ENCODE data around the gene ELN. TPM values are rescaled to one million over a fixed set of nuclear protein-coding genes. Genes with fewer than 3 reads are reported as not detected.

Gene ELN
- total RNA-seq, 1 experiment from 2014 or later: 65.9 TPM

GRCh38 chr7:74013539-74014272 is 14.3 kb upstream of the ELN start:
- no peak for DNase-seq (ENCODE audit: low spot score)
- BruUV-seq (replicated peaks): no TSS peak
- TF ChIP-seq EZH2 (IDR thresholded peaks at IDR 0.05; ENCODE audit: borderline replicate concordance, low read depth, low read length, poor library complexity, severe bottlenecking): no peak
- TF ChIP-seq, protein P1, sequence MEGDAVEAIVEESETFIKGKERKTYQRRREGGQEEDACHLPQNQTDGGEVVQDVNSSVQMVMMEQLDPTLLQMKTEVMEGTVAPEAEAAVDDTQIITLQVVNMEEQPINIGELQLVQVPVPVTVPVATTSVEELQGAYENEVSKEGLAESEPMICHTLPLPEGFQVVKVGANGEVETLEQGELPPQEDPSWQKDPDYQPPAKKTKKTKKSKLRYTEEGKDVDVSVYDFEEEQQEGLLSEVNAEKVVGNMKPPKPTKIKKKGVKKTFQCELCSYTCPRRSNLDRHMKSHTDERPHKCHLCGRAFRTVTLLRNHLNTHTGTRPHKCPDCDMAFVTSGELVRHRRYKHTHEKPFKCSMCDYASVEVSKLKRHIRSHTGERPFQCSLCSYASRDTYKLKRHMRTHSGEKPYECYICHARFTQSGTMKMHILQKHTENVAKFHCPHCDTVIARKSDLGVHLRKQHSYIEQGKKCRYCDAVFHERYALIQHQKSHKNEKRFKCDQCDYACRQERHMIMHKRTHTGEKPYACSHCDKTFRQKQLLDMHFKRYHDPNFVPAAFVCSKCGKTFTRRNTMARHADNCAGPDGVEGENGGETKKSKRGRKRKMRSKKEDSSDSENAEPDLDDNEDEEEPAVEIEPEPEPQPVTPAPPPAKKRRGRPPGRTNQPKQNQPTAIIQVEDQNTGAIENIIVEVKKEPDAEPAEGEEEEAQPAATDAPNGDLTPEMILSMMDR (conservative IDR thresholded peaks at IDR 0.05; ENCODE audit: low read depth, low read length): no peak
- Histone ChIP-seq H3K4me1 (ENCODE audit: insufficient read depth, low read length, poor library complexity, severe bottlenecking) (no peaks in the 10 kb centered on the region), H3K27ac (ENCODE audit: low read depth, low read length, poor library complexity, severe bottlenecking) (no peak overlapping the region), H3K36me3 (ENCODE audit: insufficient read depth, low read length, poor library complexity, severe bottlenecking) (no peaks in the 10 kb centered on the region), H3K27me3 (replicated peaks; ENCODE audit: insufficient read depth, low read depth, low read length, poor library complexity) (no peaks in the 10 kb centered on the region), H3K9me3 (ENCODE audit: low read depth, low read length, poor library complexity, severe bottlenecking) (no peaks in the 10 kb centered on the region), H3K4me3 (ENCODE audit: low read depth, low read length, poor library complexity, severe bottlenecking) (no peak overlapping the region)
- POLR2A ChIA-PET (ENCODE audit: low non-redundant PET): no interaction called here
- intact Hi-C loops (cut with micrococcal nuclease; ENCODE audit: unreplicated experiment): no loop called here
- CTCF ChIA-PET: no interaction called here

DNA sequence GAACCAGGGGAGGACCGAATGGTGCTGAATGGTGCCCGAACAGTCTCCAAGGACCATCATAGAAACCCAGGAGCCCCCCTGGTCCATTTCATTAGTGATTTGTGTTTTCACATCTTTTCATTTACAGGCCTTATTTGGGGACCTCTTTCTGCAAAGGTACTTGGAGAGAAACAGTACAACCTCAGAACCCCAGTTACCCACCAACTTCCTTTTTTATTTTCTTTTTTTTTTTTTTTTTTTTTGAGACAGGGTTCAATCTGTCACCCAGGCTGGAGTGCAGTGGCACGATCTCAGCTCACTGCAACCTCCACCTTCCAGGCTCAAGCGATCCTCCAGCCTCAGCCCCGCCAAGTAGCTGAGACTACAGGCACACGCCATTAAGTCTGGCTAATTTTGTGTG is 13.0 kb upstream of the ELN start:
- TF ChIP-seq, protein P1 (conservative IDR thresholded peaks at IDR 0.05; ENCODE audit: low read depth, low read length): no peak
- TF ChIP-seq EZH2 (IDR thresholded peaks at IDR 0.05; ENCODE audit: borderline replicate concordance, low read depth, low read length, poor library complexity, severe bottlenecking): no peak
- ChIA-PET POLR2A (ENCODE audit: low non-redundant PET) (no interaction called here), CTCF (interaction anchor here (0.7 to 0.8 kb wide), 2 partner anchors 12 to 1187 kb away, joined by 3 to 4 read pairs; partner anchors contain the start of gene TYW1B)
- Histone ChIP-seq H3K4me3 (ENCODE audit: low read depth, low read length, poor library complexity, severe bottlenecking) (no peak overlapping the region), H3K27me3 (replicated peaks; ENCODE audit: insufficient read depth, low read depth, low read length, poor library complexity) (no peaks in the 10 kb centered on the region), H3K9me3 (ENCODE audit: low read depth, low read length, poor library complexity, severe bottlenecking) (no peaks in the 10 kb centered on the region), H3K27ac (ENCODE audit: low read depth, low read length, poor library complexity, severe bottlenecking) (no peak overlapping the region), H3K4me1 (ENCODE audit: insufficient read depth, low read length, poor library complexity, severe bottlenecking) (no peaks in the 10 kb centered on the region), H3K36me3 (ENCODE audit: insufficient read depth, low read length, poor library complexity, severe bottlenecking) (no peaks in the 10 kb centered on the region)
- intact Hi-C loops (cut with micrococcal nuclease; ENCODE audit: unreplicated experiment): no loop called here
- DNase-seq (ENCODE audit: low spot score): no peak
- no TSS peak for BruUV-seq (replicated peaks)

- H3K4me1 ChIP-seq (ENCODE audit: insufficient read depth, low read length, poor library complexity, severe bottlenecking): no peaks in the 10 kb centered on the region
- no peaks in the 10 kb centered on the region for H3K27me3 ChIP-seq (replicated peaks; ENCODE audit: insufficient read depth, low read depth, low read length, poor library complexity)
- ChIA-PET POLR2A (ENCODE audit: low non-redundant PET) (no interaction called here), CTCF (interaction anchor here (0.7 kb wide), 1 partner anchor 1188 kb away, joined by 4 read pairs; the partner anchor contains the start of gene TYW1B)
- H3K36me3 ChIP-seq (ENCODE audit: insufficient read depth, low read length, poor library complexity, severe bottlenecking): no peaks in the 10 kb centered on the region
- no peak overlapping the region for H3K27ac ChIP-seq (ENCODE audit: low read depth, low read length, poor library complexity, severe bottlenecking)
- no peaks in the 10 kb centered on the region for H3K9me3 ChIP-seq (ENCODE audit: low read depth, low read length, poor library complexity, severe bottlenecking)
- no peak for TF ChIP-seq EZH2 (IDR thresholded peaks at IDR 0.05; ENCODE audit: borderline replicate concordance, low read depth, low read length, poor library complexity, severe bottlenecking)
- TF ChIP-seq, protein P1 (conservative IDR thresholded peaks at IDR 0.05; ENCODE audit: low read depth, low read length): no peak
- no peak for DNase-seq (ENCODE audit: low spot score)
- H3K4me3 ChIP-seq (ENCODE audit: low read depth, low read length, poor library complexity, severe bottlenecking): no peak overlapping the region
- intact Hi-C loops (cut with micrococcal nuclease; ENCODE audit: unreplicated experiment): no loop called here
- no TSS peak for BruUV-seq (replicated peaks)
These were observed 12.3 kb upstream of the ELN start for GRCh38 chr7:74015670-74016069.
